SU-DHL-6 (cell line): Measurements from ENCODE around the gene RAB1A.

Source experiments
- EZH2phosphoT487 ChIP-seq: fragments of 200-600 bp; sonication (generic), shearing (Covaris generic); conservative IDR thresholded peaks from 2 replicates; pipeline ENCODE4 v1.6.1; 2018; ENCODE audit warnings: mild to moderate bottlenecking, antibody characterized with exemption, low read length, moderate library complexity, mixed read lengths
- TF ChIP-seq, protein P1 (sequence below): fragments of 200-600 bp; sonication (generic); IDR thresholded peaks from one replicate; pipeline ENCODE4 v1.5.1; 2017; ENCODE audit warnings: antibody characterized with exemption, mild to moderate bottlenecking, low read length, moderate library complexity; ENCODE audit not compliant: insufficient read depth, poor library complexity, severe bottlenecking

DNA sequence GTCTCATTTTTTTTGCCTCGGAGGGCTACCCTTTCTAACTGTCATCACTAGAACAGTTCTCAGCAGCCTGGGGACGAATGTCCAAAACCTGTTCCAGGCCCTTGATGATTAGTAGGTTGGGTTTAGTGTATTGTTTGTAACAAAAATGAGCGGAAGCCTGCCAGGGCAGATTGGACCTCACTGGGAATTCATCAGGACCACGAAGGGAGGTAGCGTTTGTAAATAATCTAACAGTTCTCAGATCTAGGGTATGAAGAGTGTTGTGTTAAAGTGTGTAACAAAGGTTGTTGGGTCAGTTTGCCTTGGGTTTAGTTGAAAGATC lies 72.9 kb downstream of the RAB1A start:
- TF ChIP-seq, protein P1, sequence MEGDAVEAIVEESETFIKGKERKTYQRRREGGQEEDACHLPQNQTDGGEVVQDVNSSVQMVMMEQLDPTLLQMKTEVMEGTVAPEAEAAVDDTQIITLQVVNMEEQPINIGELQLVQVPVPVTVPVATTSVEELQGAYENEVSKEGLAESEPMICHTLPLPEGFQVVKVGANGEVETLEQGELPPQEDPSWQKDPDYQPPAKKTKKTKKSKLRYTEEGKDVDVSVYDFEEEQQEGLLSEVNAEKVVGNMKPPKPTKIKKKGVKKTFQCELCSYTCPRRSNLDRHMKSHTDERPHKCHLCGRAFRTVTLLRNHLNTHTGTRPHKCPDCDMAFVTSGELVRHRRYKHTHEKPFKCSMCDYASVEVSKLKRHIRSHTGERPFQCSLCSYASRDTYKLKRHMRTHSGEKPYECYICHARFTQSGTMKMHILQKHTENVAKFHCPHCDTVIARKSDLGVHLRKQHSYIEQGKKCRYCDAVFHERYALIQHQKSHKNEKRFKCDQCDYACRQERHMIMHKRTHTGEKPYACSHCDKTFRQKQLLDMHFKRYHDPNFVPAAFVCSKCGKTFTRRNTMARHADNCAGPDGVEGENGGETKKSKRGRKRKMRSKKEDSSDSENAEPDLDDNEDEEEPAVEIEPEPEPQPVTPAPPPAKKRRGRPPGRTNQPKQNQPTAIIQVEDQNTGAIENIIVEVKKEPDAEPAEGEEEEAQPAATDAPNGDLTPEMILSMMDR: no peak
- TF ChIP-seq EZH2phosphoT487: no peak
